ENCODE results near the gene SLC46A3.

- no peak for TF ChIP-seq CTCF (conservative IDR thresholded peaks at IDR 0.05)
- TF ChIP-seq ZFX (IDR thresholded peaks at IDR 0.05): no peak
Measured at GRCh38 chr13:28750187-28751045, 31.6 kb upstream of the SLC46A3 start.

Data from C4-2B (cell line).